Stimulated activated CD4-positive, alpha-beta T cell treated with anti-CD3 and anti-CD28 coated beads, Interleukin-4, amount 100 ng/mL, for 1 hour (primary cell): Measurements from ENCODE around the gene PTPRU.
"Not testable (repeated sequence)": the region's sequence is repeated elsewhere in the genome, so short reads cannot be mapped to it uniquely, and the experiment has no call there.

Source experiments
- DNase-seq: peaks from one replicate; pipeline ENCODE4 v3.0.0-alpha.2; 2020

The PTPRU gene

DNA sequence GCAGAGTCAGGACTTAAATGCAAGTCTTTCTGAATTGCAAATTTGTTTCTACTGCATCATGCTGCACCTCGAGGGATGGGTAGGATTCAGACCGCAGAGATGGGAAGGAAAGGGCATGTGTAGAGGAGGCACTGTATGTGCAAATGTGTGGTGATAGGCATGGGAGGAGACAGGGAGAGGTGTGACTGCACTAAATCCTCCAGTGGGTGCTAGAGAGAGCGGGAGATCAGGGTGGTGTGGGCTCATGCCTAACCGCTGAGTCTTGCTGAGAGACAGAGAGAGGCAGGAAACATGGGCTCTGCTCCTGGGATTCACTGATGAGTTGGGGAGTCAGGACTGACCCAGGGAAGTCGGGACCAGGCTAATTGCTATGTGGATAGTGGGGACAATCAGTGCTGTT is 61.1 kb downstream of the PTPRU start:
- DNase-seq = no peak

DNA sequence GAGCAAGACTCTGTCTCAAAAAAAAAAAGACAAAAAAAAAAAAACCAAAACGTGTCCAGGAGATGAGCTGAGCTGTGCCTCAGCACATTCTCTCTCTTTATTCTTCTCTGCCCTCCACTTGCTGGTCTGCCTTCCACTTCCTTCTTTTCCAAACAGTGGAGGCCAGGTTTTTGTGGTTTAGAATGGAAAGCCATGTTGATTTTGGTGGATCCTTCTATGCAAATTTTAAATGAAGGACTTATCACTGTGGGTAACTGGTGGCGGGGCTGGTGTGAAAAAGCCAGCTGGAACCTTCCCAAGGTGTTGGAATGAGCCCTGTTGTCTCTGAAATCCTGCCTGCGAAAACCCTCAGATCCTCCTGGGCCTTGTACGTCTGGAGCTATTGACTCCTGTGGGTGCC is 61.9 kb downstream of the PTPRU start:
- DNase-seq = no peak

DNA sequence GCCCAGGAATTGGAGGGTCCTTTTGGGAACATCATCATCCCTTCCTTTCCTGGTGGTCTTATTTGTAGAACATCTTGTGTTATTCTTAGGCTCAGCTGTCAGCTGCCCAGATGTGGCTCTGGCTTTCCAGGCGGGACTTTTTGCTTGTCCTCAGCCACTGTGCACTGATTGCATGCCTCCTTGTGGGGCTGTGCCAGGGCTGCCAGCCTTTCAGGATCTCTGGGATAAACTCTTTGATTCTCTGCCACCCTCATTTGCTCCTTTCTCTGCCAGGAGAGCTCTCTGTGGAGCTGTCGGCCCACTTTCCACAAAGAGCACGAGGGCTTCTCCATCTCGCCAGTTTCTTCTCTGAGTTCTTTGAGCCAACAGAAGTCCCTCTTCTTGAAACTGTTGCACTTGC is 63.1 kb downstream of the PTPRU start:
- DNase-seq = no peak

DNA sequence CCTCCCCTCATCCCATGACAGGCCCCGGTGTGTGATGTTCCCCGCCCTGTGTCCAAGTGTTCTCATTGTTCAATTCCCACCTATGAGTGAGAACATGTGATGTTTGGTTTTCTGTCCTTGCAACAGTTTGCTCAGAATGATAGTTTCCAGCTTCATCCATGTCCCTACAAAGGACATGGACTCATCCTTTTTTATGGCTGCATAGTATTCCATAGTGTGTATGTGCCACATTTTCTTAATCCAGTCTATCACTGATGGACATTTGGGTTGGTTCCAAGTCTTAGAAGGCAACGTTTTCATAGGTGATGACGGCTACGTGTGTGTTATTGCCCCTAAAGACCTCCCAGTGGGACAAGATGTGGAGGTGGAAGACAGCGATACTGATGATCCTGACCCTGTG is 65.4 kb downstream of the PTPRU start:
- not testable (repeated sequence) for DNase-seq

DNA sequence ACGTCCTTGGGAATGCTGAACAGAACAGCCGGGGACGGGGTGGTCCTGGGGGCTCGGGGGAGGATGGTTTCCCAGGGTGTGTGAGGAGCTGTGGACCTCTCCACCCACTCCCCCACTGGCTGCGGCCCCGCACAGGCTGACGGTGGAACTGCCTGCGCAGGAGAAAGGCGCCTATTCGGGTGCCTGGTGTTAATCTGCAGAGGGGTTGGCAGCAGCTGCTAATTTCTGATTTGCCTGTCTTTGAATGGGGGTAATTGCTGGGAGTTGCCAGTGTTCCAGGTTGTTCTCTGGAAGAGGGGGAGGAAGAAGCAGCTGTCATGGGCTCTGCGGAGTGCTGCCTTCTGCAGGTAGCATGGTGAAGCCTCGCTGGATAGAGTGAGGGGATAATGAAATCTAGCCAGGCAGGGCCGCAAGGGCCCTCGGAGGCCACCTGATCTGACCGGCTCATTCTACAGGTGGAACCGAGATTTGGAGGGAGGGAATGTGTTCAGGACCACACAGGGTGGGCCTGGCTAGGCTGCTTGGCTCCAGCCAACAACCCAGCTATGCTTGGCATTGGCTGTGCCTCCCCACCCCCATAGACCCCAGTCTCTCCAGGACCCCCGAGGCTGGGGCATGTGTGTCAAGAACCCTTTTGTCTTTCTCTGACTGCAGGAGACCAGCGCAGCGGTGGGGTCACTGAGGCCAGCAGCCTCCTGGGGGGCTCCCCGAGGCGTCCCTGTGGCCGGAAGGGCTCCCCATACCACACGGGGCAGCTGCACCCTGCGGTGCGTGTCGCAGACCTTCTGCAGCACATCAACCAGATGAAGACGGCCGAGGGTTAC is 67.1 kb downstream of the PTPRU start:
- DNase-seq = no peak

DNA sequence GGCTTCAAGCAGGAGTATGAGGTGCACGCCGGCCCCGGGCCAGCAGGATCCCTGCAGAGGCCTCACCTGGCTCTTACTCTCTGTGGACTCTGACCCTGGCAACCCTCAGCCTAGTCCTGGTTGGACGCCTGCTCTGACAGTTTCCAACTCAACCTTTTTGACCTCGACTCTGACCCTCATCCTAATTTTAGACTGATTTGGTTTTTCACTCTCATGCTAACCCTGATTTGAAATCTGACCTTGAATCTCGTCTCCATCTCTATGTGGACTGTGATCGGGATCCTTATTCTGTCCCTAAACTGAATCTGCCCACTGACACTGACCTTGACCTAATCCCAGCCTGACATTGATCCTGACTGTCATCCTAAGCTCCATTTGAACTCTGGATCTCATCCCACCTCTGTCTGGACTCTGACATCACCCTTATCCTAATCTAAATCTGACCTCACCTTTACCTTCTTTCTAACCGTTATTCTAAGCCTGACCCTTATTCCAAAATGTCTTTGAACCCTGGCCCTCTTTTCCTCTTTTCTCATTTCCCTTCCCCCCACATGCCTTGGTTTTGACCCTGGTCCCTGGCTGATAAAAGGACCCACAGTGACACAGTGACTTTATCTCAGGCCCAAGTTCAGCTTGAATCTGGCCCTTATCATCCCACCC is 67.8 kb downstream of the PTPRU start:
- DNase-seq = no peak

DNA sequence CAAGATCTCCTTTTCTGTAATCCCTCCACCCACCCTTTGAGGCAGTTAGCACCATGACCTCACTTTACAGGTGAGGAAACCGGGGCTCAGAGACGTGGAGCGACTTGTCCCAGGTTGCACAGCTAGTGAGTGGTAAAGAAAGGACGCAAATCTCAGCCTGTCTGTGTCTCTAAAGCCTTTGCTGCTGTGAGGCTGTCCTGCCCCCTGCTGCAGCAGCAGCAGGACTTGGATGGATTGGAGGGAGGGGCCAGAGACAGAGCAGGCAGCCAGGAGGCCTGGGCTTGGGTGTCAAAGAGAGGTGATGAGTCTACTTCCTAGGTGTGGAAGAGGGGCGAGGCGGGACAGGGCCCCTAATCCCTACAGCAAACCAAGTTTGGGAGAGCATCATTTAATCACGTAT is 69.6 kb downstream of the PTPRU start:
- no peak for DNase-seq

DNA sequence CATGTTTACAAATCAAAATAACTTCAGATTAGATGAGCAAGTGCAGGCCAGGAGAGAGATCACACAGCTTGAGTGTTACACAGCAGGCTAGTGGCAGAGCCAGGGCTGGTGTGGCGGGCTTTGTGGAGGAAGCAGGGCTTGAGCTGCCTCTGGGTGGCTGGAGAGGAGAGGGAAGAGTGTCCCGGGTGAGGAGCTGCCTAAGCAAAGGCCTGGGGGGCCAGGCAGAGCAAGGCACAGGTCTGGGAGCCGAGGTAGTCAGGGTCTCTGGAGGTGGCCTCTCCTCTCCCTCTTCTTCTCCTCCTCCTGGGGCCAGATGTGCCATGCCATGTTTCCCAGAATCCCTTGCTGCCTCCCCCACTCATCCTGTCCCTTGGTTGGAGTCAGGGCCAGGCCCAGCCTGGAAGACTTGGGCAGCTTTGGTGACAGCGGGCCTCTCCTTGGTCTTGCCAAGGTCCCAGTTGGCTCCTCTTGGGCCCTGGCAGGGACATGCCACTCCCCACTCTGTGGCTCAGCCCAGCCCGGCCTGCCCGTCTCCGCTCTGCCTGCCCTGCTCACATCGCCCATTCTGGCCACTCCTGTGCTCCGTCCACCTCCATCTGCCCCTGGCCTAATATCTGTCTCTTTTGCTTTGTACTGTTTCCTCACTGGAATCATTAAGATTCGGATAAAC is 70.3 kb downstream of the PTPRU start:
- DNase-seq = no peak

DNA sequence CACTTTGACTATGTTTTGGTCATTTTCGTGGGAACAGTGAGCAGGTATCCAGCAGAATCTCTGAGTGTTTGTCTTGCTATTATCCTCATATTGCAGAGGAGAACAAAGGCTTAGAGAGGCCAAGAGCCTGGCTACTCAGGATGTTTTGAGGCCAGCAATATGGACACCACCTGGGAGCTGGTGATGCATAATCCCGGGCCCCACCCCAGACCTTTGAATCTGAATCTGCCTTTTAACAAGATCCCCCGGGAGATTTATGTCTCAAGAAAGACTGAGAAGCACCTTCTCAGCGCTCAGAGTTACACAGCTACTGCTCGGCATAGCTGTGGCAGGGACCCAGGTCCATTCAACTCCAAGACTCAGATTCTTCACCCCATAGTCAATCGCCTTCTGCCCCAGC is 72.8 kb downstream of the PTPRU start:
- DNase-seq = no peak

DNA sequence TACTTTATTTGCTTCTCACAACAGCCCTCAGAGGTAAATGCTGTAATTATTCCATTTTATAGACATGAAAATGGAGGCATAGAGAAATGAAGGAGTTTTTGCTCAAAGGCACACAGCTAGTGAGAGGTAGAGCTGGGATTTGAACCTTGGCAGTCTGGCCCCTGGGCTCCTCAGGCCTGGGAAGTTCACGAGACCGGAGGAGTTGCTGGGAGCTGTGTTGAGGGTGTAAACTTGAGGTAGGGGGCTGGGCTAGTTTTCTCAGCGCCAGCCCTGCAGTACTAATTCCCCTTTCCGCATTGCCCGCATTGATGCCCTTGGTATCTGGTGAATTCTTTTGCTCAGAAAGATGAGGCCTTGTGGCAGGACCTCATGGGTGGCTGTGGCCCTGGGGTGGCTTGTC is 73.3 kb downstream of the PTPRU start:
- DNase-seq = no peak

DNA sequence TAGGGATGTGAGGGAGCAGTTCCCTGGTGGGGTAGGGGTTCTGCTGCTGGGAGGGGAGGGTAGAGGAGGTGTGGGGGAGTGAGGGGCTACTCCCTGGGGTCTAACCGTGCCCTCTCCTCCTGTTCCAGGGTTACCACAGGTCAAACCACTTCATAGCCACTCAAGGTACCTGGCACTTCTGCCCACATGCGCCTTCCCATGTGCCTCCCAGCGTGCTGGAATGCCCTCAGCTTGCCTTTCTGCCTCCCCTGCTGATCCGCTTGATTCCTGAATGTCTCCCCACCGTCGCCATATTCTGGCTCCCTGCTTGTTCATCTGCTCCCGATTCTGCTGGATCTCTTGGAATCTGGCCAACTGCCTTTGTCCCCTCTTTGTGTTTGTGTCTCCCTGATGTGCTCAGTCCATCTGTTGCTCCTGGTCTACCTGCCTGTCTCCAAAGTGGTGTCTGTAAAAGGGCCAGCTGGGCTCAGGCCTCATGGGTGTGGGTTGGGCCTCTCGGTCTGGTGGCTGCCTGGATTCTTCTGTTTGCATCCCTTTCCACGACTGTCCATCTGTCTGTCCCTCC is 74.4 kb downstream of the PTPRU start:
- DNase-seq = no peak

DNA sequence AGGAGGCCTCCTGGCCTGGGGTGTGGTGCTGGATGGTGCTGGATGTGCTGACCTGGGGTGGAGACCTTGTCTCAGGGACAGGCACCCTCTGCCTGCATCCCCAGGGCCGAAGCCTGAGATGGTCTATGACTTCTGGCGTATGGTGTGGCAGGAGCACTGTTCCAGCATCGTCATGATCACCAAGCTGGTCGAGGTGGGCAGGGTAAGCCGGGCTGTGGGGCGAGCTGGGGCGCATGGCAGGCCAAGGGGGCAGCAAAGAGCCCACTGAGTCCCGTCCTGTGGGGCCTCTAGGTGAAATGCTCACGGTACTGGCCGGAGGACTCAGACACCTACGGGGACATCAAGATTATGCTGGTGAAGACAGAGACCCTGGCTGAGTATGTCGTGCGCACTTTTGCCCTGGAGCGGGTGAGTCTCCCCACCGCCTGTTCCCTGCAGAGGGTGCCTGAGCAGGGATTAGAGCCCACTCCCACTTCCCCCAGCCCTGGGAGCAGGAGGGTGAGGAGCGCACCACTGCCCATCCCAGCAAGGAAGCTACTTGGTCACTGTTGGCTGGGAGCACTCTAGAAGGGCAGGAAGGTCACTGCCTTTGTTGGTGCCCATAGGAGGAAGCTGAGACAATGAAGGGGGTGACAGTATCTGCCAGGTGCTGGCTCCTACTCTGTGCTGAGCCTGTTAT is 75.2 kb downstream of the PTPRU start:
- DNase-seq = no peak

DNA sequence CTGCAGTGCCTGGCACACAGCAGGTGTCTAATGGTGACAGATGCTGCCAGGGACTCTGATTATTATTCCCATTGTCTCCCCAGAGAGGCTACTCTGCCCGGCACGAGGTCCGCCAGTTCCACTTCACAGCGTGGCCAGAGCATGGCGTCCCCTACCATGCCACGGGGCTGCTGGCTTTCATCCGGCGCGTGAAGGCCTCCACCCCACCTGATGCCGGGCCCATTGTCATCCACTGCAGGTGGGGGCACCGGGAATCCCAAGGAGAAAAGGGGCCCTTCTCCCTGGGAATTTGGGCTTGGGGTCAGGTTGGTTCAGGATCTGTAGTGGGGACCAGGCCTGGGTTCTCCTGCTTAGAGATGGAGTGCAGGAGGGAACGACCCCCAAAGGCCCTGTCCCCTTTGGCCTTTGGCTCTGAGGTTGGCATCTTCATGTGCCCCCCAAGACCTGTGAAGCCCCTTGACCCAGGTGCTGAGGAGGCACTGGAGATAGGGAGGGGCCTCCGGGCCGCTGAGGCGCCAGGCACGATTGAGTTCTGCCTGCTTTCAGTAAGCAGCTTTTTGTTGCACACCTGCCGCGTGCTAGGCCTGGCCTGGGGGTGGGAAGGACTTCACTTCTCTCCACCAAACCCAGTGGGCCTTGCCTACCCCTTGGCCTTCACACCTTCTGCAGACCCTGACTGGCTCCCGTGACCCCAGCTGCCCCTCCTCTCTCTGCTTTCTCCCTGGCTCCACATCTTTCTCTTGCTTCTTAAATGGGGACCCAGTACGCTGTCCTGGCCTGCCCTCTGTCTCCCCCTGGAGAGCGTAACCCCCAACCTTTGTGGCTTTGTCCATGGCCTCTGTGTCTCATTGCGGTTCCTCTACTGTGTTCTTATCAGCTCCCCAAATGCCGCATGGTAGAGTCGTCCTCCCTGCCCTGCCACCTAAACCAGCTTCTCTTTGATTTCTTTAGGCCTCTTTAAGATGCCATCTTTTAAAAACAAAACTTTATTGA is 76.4 kb downstream of the PTPRU start:
- DNase-seq = no peak

DNA sequence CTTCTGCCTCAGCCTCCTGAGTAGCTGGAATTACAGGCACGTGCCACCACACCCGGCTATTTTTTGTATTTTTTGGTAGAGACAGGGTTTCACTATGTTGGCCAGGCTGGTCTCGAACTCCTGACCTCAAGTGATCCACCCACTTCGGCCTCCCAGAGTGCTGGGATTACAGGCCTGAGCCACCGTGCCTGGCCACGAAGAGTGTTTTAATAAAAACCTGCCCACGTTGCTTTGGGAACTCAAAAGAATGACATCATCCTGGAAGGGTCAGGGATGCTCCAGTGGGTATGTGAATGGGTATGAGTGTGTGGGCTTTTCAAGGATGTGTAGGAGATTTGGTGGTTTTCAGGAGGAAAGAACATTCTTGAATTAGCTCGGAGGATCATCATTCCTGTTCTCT is 78.4 kb downstream of the PTPRU start:
- not testable (repeated sequence) for DNase-seq

DNA sequence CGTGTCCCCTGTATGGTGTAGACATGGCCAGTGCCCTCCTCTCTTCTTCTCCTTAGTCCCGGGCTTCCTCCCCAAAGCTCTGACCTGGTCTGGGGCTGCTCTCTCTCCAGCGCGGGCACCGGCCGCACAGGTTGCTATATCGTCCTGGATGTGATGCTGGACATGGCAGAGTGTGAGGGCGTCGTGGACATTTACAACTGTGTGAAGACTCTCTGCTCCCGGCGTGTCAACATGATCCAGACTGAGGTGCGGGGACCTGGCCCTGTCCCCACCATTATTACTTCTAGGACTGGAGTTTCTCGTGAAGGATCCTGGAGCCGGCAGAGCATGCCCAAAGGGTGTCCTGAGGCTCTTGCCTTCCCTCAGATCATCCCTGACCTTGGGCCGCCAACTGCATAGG is 78.9 kb downstream of the PTPRU start:
- no peak for DNase-seq

DNA sequence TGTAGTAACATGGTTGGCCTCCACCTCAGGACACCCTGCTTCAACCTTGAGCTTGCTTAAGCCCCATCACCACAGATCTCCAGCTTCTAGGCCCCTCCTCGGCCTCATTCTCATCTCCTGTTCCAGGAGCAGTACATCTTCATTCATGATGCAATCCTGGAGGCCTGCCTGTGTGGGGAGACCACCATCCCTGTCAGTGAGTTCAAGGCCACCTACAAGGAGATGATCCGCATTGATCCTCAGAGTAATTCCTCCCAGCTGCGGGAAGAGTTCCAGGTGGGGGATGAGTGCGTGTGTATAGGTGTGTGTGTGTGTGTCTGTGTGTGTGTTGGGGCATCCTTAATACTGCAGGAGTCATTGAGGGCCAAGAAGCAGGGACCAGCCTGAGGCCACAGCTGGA is 79.6 kb downstream of the PTPRU start:
- DNase-seq = no peak

DNA sequence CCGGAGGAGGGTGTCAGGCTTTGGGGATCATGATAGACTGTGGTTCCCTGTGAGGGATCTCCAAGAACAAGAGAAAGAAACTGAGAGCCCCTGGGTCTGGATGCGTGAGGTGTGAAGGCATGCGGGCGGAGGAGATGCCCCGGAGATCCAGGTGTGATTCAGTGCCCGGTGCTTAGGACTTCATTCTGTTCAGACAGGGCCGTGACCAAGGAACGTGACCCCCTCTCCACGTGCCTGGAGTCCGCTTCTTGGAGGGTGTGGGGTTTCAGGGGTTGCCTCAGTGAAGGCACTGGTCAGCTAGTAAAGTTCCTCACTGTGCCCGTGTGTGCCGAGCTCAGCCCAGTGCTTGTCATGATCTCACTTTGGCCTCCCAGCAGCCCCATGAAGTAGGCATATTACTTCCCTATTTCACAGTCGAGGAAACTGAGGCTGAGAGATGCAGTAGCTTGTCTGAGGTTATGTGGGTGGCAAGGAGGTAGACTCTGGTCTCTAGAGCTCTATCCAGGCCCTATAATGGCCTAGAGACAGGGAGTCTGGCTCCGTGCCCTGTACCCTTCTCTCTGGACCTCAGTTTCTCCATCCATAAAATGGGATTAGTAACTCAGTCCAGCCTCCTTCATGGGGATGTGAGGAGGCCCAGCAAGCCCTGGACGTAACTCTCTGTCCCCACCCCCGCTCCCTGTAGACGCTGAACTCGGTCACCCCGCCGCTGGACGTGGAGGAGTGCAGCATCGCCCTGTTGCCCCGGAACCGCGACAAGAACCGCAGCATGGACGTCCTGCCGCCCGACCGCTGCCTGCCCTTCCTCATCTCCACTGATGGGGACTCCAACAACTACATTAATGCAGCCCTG is 81.0 kb downstream of the PTPRU start:
- DNase-seq = no peak

DNA sequence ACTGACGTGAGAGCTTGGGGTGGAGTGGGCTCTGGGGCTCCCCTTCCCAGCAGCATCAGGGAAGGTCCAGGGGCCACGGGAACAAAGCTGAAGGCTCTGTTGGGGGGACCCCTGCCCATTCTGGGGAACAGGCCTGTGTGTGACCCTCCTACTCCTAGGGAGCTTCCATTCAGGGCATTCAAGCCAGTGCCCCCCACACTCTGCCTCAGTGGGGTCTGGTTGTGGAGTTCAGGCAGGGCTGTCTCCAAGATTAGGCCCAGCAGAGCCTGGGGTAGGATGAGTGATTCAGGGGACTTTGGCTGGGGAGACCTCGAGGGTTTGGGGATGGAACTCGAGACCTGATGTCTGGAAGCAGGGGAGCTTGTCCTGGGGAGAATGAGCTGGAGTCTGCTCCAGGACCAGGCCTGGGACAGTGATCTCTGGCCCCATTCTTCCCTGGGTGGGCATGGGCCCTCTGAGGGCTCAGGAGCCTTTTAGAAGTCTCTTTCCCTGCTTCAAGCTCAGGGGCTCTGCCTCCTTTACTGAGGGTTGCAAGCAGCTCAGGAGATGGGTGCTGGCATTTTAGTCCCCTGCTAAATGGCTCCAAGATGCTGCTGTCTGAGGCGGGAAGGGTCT is 81.7 kb downstream of the PTPRU start:
- DNase-seq = no peak

DNA sequence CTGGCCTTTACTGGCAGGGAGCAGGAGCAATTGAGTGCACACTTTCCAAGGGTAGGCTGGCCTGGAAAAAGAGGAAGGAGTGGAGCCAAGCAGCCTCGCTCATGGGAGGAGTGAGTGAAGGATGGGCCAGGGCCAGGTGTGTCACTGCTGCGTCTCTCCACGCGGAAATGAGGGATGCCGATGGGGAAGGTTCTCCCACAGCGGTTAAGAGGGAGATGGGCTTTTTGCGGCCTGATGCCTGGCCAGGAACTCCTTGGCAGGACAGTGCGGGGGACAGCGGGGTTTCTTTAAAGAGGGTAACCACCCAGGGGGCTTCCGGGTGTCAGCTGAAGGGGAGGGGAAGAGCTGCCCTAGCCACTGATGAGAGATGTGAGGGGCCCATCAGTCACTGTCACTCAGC is 82.4 kb downstream of the PTPRU start:
- DNase-seq = no peak

DNA sequence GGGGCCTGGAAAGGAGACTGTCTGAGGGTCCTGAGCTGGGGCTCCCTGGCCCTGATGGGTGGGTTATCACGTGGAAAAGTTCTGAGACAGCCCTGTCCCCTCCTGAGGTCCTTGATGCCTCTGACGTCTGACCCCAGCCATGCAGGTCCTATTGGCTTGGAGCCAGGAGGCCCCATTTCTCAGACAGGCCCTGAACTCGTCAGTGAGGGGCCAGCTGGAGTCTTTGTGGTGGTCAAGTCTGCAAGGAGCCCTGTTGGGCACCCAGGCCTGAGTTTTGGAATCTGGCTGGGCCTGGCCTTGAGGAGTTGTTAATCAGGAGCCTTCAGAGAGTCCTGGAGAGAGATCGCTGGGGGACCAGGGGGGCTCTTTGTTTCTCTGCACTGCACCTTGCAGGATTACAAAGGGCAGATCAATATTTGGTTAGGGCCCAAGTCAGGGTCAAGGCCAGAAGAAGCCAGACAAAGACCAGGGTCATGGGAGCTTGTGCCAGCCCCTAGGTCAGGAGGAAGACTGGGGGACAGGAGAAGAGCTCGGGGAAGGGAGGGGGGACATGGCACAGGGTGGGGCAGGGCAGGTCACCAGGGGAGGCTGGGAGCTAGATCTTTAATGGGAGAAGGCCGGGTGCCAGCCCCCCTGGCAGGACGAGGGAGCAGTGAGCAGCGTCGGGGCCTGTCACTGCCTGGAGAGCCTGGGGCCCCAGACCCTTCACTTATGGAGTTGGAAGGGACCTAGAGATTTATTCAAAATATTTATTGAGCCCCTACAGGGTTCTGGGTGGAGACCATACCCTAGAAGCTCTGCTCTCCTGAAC is 83.2 kb downstream of the PTPRU start:
- DNase-seq = no peak
